HCT116 (cell line): ENCODE results near the gene GPRC5B.

Experiments used
- EZH2 ChIP-seq: fragments of 200-600 bp; sonication (generic); IDR thresholded peaks from 2 replicates; pipeline ENCODE4 v1.6.1; 2017; ENCODE audit warnings: antibody characterized with exemption, mixed run types
- EZH2phosphoT487 ChIP-seq: fragments of 200-600 bp; IDR thresholded peaks from 2 replicates; pipeline ENCODE4 v1.6.1; 2018; ENCODE audit warnings: antibody characterized with exemption, borderline replicate concordance
- POLR2A ChIP-seq: IDR thresholded peaks from 2 replicates; pipeline ENCODE4 v1.7.0; 2011; ENCODE audit warnings: borderline replicate concordance; ENCODE audit not compliant: insufficient read depth, insufficient read length; ENCODE audit errors: extremely low read depth
- POLR2AphosphoS5 ChIP-seq: IDR thresholded peaks from 2 replicates; pipeline ENCODE4 v1.6.1; 2011; ENCODE audit warnings: mild to moderate bottlenecking, low read depth, low read length, moderate library complexity
- SP1 ChIP-seq: IDR thresholded peaks from 2 replicates; pipeline ENCODE4 v1.6.1; 2012; ENCODE audit warnings: low read depth
- ZNF274 ChIP-seq: fragments of 200-500 bp; sonication (Bioruptor generic); IDR thresholded peaks from 2 replicates; pipeline ENCODE4 v1.6.1; 2014; ENCODE audit warnings: mild to moderate bottlenecking, low read depth, low read length, inconsistent platforms
- TF ChIP-seq, protein P1 (sequence below): IDR thresholded peaks from 2 replicates; pipeline ENCODE4 v1.6.1; 2012; ENCODE audit warnings: low read depth
- TF ChIP-seq, protein P2 (sequence below), 3 experiments: fragments of 200-600 bp in 1 of 3; sonication (generic) in 1 of 3; IDR thresholded peaks in 2 of 3; conservative IDR thresholded peaks in 1 of 3; 2 replicates each; pipeline ENCODE4 v1.5.1; 2012 to 2017; ENCODE audit warnings: low read depth in 2 of 3, low read length in 2 of 3, antibody characterized with exemption in 1 of 3, borderline replicate concordance in 1 of 3, control low read depth in 1 of 3, mild to moderate bottlenecking in 1 of 3, mixed read lengths in 1 of 3, mixed run types in 1 of 3, moderate library complexity in 1 of 3; ENCODE audit not compliant: insufficient read depth in 1 of 3
- TF ChIP-seq, protein P3 (sequence below): IDR thresholded peaks from 2 replicates; pipeline ENCODE4 v1.6.1; 2011; ENCODE audit warnings: mild to moderate bottlenecking, low read length, moderate library complexity; ENCODE audit not compliant: insufficient replicate concordance; ENCODE audit errors: extremely low read depth

DNA sequence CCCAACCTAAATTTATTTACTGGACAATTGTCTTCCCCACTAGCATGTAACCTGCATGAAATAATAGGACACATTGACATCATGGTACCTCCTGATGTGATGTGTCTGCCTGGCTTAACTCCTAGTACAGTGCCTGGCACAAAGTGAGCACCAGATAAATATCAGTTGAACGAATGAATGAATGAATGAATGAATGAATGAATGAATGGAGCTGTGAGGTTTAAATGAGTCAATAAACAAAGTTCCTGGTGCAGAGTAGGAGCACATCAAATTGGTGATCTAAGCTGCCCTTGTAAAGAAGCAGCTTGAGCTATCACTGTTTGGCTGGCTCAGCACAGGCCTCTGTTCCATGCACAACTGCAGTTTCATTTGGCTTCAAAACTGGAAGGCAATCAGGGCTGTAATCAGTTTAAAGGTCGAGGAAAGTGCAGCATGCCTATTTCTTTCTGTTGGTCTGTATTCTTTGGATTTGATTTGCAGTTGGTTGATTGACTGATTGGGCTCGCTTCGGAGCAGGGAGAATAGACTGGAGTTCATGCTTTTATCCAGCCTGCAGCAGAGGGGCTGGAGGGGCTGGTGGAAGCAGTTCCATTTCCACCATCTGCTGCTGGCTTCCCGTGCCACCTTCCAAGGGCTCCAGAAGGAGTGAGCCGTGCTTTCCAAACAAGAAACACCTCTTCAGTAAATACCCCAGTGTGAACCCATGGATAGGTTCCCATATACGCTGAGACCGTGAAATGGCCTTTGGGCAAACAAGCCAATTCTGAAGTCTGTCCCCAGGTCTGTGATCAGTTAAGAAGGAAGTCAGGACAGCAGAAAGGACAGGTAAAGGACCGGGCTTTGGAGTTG is 54.6 kb downstream of the GPRC5B start:
- TF ChIP-seq SP1 (no peak), POLR2A (no peak), POLR2AphosphoS5 (no peak), EZH2phosphoT487 (no peak), ZNF274 (no peak), EZH2 (no peak)
- TF ChIP-seq, protein P1, sequence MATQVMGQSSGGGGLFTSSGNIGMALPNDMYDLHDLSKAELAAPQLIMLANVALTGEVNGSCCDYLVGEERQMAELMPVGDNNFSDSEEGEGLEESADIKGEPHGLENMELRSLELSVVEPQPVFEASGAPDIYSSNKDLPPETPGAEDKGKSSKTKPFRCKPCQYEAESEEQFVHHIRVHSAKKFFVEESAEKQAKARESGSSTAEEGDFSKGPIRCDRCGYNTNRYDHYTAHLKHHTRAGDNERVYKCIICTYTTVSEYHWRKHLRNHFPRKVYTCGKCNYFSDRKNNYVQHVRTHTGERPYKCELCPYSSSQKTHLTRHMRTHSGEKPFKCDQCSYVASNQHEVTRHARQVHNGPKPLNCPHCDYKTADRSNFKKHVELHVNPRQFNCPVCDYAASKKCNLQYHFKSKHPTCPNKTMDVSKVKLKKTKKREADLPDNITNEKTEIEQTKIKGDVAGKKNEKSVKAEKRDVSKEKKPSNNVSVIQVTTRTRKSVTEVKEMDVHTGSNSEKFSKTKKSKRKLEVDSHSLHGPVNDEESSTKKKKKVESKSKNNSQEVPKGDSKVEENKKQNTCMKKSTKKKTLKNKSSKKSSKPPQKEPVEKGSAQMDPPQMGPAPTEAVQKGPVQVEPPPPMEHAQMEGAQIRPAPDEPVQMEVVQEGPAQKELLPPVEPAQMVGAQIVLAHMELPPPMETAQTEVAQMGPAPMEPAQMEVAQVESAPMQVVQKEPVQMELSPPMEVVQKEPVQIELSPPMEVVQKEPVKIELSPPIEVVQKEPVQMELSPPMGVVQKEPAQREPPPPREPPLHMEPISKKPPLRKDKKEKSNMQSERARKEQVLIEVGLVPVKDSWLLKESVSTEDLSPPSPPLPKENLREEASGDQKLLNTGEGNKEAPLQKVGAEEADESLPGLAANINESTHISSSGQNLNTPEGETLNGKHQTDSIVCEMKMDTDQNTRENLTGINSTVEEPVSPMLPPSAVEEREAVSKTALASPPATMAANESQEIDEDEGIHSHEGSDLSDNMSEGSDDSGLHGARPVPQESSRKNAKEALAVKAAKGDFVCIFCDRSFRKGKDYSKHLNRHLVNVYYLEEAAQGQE = no peak
- TF ChIP-seq, protein P2, sequence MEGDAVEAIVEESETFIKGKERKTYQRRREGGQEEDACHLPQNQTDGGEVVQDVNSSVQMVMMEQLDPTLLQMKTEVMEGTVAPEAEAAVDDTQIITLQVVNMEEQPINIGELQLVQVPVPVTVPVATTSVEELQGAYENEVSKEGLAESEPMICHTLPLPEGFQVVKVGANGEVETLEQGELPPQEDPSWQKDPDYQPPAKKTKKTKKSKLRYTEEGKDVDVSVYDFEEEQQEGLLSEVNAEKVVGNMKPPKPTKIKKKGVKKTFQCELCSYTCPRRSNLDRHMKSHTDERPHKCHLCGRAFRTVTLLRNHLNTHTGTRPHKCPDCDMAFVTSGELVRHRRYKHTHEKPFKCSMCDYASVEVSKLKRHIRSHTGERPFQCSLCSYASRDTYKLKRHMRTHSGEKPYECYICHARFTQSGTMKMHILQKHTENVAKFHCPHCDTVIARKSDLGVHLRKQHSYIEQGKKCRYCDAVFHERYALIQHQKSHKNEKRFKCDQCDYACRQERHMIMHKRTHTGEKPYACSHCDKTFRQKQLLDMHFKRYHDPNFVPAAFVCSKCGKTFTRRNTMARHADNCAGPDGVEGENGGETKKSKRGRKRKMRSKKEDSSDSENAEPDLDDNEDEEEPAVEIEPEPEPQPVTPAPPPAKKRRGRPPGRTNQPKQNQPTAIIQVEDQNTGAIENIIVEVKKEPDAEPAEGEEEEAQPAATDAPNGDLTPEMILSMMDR (IDR thresholded peaks at IDR 0.05 in 2 of 3, conservative IDR thresholded peaks at IDR 0.05 in 1 of 3; ENCODE audit: borderline replicate concordance in 1 of 3, insufficient read depth in 1 of 3, low read depth in 2 of 3, low read length in 2 of 3) = no peak
- TF ChIP-seq, protein P3, sequence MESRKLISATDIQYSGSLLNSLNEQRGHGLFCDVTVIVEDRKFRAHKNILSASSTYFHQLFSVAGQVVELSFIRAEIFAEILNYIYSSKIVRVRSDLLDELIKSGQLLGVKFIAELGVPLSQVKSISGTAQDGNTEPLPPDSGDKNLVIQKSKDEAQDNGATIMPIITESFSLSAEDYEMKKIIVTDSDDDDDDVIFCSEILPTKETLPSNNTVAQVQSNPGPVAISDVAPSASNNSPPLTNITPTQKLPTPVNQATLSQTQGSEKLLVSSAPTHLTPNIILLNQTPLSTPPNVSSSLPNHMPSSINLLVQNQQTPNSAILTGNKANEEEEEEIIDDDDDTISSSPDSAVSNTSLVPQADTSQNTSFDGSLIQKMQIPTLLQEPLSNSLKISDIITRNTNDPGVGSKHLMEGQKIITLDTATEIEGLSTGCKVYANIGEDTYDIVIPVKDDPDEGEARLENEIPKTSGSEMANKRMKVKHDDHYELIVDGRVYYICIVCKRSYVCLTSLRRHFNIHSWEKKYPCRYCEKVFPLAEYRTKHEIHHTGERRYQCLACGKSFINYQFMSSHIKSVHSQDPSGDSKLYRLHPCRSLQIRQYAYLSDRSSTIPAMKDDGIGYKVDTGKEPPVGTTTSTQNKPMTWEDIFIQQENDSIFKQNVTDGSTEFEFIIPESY = no peak
